Measurements from ENCODE around the gene SLC30A1. TPM values are rescaled to one million over a fixed set of nuclear protein-coding genes. Genes with fewer than 3 reads are reported as not detected.

The SLC30A1 gene
- total and polyA plus RNA-seq, 2 of the 13 experiments (the other 11 are each of a cell fraction or from before 2014, with no cell fraction given): 5.9 to 24.4 TPM

DNA sequence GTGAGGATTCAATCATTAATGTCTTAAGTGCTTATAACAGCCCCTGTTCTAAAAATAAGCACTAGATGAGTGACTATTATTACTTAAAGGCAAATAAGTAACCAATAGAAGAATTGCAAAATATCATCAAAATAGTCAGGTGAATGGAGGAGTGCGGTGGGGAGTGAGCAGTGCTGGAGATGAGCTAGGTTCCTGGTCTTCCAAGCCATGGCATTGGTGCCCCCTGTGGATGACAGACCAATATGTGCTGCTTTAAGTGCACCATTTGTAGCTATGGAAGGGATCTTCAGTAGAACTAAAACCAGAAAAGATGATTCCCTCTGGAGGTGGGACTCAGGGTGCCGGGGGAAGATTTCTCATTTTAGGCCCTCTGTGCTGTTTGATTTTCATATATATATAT lies 46.1 kb upstream of the SLC30A1 start (continued):
- TF ChIP-seq, protein P1, sequence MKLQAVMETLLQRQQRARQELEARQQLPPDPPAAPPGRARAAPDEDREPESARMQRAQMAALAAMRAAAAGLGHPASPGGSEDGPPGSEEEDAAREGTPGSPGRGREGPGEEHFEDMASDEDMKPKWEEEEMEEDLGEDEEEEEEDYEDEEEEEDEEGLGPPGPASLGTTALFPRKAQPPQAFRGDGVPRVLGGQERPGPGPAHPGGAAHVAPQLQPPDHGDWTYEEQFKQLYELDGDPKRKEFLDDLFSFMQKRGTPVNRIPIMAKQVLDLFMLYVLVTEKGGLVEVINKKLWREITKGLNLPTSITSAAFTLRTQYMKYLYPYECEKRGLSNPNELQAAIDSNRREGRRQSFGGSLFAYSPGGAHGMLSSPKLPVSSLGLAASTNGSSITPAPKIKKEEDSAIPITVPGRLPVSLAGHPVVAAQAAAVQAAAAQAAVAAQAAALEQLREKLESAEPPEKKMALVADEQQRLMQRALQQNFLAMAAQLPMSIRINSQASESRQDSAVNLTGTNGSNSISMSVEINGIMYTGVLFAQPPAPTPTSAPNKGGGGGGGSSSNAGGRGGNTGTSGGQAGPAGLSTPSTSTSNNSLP (IDR thresholded peaks at IDR 0.05; ENCODE audit: low read depth, low read length): no peak
- TF ChIP-seq SPEN (CRISPR knock-in tag; IDR thresholded peaks at IDR 0.05; ENCODE audit: low read depth): no peak
- TF ChIP-seq, protein P2, sequence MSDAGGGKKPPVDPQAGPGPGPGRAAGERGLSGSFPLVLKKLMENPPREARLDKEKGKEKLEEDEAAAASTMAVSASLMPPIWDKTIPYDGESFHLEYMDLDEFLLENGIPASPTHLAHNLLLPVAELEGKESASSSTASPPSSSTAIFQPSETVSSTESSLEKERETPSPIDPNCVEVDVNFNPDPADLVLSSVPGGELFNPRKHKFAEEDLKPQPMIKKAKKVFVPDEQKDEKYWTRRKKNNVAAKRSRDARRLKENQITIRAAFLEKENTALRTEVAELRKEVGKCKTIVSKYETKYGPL (CRISPR knock-in tag; IDR thresholded peaks at IDR 0.05): no peak
- no peak for TF ChIP-seq ZFY (CRISPR knock-in tag; IDR thresholded peaks at IDR 0.05)
- TF ChIP-seq, protein P3, sequence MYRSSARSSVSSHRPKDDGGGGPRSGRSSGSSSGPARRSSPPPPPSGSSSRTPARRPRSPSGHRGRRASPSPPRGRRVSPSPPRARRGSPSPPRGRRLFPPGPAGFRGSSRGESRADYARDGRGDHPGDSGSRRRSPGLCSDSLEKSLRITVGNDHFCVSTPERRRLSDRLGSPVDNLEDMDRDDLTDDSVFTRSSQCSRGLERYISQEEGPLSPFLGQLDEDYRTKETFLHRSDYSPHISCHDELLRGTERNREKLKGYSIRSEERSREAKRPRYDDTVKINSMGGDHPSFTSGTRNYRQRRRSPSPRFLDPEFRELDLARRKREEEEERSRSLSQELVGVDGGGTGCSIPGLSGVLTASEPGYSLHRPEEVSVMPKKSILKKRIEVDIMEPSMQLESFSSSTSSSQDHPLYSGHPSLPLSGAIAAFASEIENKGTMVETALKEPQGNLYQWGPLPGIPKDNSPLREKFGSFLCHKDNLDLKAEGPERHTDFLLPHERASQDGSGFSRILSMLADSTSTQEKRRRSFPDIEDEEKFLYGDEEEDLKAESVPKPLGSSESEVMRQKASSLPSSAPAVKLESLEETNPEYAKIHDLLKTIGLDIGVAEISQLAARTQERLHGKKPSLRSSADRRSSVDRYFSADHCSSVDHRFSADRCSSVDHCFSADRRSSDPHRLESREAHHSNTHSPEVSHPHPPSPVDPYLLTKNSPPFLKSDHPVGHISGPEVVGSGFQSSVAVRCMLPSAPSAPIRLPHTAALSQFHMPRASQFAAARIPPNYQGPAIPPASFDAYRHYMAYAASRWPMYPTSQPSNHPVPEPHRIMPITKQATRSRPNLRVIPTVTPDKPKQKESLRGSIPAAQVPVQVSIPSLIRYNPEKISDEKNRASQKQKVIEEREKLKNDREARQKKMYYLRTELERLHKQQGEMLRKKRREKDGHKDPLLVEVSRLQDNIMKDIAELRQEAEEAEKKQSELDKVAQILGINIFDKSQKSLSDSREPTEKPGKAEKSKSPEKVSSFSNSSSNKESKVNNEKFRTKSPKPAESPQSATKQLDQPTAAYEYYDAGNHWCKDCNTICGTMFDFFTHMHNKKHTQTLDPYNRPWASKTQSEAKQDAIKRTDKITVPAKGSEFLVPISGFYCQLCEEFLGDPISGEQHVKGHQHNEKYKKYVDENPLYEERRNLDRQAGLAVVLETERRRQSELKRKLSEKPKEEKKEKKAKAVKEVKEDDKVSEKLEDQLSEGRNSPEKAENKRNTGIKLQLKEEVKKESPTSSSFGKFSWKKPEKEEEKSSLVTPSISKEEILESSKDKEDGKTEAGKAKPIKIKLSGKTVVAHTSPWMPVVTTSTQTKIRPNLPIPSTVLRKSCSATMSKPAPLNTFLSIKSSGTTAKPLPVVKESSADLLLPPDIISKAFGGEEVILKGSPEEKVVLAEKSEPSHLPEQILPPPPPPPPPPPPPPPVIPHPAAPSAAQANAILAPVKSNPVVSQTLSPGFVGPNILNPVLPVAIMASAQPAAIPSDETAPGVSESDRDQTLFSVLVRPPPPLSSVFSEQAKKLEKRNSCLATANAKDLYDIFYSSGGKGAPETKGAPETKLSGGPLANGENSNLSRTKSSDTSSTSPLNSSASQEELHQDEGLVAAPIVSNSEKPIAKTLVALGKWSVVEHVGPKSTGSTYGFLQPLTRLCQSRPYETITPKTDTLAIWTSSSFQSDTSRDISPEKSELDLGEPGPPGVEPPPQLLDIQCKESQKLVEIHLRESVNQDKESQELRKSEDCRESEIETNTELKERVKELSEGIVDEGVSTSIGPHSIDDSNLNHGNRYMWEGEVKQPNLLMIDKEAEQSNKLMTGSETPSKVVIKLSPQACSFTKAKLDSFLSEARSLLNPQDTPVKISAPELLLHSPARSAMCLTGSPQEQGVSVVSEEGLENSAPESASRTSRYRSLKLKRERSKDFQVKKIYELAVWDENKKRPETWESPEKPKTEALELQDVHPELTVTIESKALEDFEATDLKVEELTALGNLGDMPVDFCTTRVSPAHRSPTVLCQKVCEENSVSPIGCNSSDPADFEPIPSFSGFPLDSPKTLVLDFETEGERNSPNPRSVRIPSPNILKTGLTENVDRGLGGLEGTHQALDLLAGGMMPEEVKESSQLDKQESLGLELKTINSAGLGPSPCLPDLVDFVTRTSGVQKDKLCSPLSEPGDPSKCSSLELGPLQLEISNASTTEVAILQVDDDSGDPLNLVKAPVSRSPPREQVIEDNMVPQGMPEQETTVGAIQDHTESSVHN (CRISPR knock-in tag; IDR thresholded peaks at IDR 0.05): no peak
- TF ChIP-seq, protein P4, sequence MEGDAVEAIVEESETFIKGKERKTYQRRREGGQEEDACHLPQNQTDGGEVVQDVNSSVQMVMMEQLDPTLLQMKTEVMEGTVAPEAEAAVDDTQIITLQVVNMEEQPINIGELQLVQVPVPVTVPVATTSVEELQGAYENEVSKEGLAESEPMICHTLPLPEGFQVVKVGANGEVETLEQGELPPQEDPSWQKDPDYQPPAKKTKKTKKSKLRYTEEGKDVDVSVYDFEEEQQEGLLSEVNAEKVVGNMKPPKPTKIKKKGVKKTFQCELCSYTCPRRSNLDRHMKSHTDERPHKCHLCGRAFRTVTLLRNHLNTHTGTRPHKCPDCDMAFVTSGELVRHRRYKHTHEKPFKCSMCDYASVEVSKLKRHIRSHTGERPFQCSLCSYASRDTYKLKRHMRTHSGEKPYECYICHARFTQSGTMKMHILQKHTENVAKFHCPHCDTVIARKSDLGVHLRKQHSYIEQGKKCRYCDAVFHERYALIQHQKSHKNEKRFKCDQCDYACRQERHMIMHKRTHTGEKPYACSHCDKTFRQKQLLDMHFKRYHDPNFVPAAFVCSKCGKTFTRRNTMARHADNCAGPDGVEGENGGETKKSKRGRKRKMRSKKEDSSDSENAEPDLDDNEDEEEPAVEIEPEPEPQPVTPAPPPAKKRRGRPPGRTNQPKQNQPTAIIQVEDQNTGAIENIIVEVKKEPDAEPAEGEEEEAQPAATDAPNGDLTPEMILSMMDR (CRISPR knock-in tag; IDR thresholded peaks at IDR 0.05): peak; percentile 85
- TF ChIP-seq, protein P5, sequence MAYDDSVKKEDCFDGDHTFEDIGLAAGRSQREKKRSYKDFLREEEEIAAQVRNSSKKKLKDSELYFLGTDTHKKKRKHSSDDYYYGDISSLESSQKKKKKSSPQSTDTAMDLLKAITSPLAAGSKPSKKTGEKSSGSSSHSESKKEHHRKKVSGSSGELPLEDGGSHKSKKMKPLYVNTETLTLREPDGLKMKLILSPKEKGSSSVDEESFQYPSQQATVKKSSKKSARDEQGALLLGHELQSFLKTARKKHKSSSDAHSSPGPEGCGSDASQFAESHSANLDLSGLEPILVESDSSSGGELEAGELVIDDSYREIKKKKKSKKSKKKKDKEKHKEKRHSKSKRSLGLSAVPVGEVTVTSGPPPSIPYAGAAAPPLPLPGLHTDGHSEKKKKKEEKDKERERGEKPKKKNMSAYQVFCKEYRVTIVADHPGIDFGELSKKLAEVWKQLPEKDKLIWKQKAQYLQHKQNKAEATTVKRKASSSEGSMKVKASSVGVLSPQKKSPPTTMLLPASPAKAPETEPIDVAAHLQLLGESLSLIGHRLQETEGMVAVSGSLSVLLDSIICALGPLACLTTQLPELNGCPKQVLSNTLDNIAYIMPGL (CRISPR knock-in tag; IDR thresholded peaks at IDR 0.05; ENCODE audit: borderline replicate concordance in 1 of 2, low read depth in 1 of 2): peak; percentile 39 to 77; a peak in 2 of 4 replicates
- TF ChIP-seq, protein P6, sequence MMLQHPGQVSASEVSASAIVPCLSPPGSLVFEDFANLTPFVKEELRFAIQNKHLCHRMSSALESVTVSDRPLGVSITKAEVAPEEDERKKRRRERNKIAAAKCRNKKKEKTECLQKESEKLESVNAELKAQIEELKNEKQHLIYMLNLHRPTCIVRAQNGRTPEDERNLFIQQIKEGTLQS (CRISPR knock-in tag; IDR thresholded peaks at IDR 0.05): no peak
- TF ChIP-seq MYNN (CRISPR knock-in tag; IDR thresholded peaks at IDR 0.05; ENCODE audit: low read depth): no peak
- no peak for TF ChIP-seq YEATS4 (CRISPR knock-in tag; IDR thresholded peaks at IDR 0.05; ENCODE audit: borderline replicate concordance)
- no peak for TF ChIP-seq NR1H2 (CRISPR knock-in tag; IDR thresholded peaks at IDR 0.05; ENCODE audit: borderline replicate concordance, low read depth)
- no peak for TF ChIP-seq ISL2 (CRISPR knock-in tag; IDR thresholded peaks at IDR 0.05)
- TF ChIP-seq KDM5B (CRISPR knock-in tag; IDR thresholded peaks at IDR 0.05; ENCODE audit: borderline replicate concordance): no peak
- peak; percentile 21 for TF ChIP-seq XRCC5 (optimal IDR thresholded peaks at IDR 0.05; ENCODE audit: low read length)
- TF ChIP-seq FOXA3 (CRISPR knock-in tag; IDR thresholded peaks at IDR 0.05): 0 out of 2 replicates have a peak, but pooled peaks have one; percentile 24

Data from HepG2 (cell line).